ENCODE results near the gene FCHO2.

DNA sequence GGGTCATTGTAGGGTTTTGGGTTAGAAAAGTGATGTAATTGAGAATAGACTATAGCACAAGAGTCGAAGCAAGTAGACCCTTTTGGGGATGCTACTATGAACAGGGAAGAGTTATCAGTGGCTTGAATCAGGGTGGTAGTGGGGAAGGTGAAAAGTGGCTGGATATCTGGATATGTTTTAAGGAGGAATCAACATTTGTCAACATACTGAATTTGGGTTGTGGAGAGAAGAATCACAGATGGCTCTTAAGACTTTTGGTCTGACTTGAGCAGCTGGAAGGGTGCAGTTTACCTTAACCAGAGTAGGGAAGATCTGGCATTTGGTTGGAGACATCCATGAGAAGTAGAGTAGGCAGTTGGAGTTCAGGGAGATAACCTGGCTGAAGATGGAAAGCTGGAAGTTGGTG lies 38.5 kb upstream of the FCHO2 start:
- TF ChIP-seq, protein P1, sequence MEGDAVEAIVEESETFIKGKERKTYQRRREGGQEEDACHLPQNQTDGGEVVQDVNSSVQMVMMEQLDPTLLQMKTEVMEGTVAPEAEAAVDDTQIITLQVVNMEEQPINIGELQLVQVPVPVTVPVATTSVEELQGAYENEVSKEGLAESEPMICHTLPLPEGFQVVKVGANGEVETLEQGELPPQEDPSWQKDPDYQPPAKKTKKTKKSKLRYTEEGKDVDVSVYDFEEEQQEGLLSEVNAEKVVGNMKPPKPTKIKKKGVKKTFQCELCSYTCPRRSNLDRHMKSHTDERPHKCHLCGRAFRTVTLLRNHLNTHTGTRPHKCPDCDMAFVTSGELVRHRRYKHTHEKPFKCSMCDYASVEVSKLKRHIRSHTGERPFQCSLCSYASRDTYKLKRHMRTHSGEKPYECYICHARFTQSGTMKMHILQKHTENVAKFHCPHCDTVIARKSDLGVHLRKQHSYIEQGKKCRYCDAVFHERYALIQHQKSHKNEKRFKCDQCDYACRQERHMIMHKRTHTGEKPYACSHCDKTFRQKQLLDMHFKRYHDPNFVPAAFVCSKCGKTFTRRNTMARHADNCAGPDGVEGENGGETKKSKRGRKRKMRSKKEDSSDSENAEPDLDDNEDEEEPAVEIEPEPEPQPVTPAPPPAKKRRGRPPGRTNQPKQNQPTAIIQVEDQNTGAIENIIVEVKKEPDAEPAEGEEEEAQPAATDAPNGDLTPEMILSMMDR (IDR thresholded peaks at IDR 0.05; ENCODE audit: low read depth, low read length), result no peak
- TF ChIP-seq POLR2A (IDR thresholded peaks at IDR 0.05; ENCODE audit: extremely low read depth, insufficient read length), result no peak
